GM15510 (cell line): ENCODE measurements around the gene C4BPA.

Experiments used
- POLR2A ChIP-seq: IDR thresholded peaks from 3 replicates; pipeline ENCODE4 v1.6.1; 2011; ENCODE audit warnings: borderline replicate concordance; ENCODE audit not compliant: insufficient read length; ENCODE audit errors: extremely low read depth

The C4BPA gene

DNA sequence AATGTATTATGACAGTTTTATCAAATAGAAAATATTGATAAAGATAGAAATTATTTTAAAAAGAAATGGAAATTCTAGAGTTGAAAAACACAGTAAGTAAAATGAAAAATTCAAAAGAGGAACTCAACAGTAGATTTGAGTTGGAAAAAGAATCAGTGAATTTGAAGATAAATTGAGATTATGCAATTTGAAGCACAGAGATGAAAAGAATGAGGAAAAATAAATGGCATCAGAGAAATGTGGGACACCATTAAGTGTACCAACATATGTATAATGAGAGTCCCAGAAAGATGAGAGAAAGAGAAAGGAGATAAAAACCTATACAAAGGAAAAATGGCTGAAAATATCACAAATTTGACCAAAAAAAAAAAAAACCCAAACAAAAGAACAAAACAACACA lies 25.0 kb downstream of the C4BPA start:
- TF ChIP-seq POLR2A: no peak

DNA sequence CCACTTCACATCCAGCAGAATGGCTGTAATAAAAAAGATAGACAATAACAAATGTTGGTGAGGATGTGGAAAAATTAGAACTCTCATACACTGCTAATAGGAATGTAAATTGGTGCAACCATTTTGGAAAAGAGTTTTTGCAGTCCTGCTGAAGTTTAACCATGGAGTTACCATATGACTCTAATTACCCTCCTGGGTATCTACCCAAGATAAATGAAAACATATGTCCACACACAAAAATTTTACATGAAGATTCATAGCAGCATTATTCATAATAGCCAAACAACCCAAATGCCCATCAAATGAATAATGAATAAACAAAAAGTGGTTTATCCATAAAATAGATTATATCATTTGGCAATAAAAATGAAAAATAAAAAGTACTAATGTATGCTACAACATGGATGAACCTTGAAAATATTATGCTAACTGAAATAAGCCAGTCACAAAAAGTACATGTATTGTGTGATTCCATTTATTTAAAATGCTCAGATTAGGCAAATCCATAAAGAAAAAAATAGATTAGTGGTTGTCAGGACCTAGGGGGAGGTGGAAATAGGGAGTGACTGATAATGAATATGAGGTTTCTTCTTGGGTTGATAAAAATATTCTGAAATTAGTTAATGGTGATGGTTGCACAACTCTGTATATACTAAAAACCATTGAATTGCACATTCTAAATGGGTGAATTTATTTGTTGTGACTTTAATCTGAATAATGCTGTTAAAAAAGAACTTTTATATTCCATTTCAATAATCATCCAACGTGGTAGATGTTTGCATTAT lies 26.4 kb downstream of the C4BPA start:
- no peak for TF ChIP-seq POLR2A

DNA sequence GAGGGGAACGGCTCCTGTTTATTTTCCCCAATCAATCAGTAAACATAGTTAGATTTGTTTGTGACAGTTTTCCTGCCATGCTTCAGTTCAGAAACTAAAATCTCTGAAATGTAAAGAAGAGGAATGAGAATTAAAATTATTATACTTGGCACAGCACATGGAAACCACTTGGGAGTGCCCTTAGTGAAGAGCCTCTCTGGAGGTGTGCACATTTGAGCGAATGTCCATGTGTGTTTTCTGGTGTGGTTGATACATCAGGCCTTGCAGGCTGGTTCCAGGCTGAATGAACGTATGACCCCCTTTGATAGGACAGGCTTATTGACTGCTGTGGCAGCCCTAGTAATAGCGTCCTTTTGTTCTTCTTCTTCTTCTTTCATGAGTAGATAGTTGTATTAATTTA lies 27.1 kb downstream of the C4BPA start:
- no peak for TF ChIP-seq POLR2A

DNA sequence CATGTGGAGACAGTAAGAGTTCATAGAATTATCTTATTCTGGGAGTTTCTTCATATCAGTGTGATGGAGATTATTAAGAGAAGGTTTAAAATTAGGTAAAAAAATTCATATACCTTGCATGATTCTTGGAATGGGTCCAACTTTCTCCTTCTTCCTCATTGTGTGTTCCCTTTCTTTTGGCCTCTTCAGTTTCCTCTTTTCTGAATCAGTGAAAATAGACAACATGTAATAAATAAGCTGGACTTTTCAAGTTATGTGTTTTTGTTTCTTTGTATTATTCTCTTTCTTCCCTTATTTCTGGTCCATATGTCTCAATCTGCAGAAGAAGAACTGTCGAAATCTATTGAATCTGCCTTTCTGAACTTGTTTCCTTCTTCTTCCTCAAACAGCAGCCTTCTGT lies 30.5 kb downstream of the C4BPA start:
- TF ChIP-seq POLR2A: no peak

DNA sequence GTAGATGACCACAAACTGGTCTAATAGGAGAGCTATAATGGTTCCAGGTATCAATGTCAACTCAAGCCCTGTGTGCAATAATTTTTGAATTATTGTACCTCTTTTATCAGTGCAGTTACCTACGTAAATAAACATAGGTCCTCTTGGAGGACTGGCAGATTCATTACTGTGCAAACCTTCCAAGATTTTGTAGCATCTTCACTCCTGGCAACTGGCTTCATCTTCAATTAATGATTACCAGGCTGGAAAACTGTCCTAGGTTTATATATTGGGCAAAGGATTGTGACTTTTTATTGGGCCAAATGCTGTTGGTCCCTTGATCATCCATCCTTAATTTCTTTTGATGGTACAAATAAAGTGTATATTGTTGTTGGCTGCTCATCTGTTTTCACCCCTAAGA lies 35.6 kb downstream of the C4BPA start:
- TF ChIP-seq POLR2A: no peak

DNA sequence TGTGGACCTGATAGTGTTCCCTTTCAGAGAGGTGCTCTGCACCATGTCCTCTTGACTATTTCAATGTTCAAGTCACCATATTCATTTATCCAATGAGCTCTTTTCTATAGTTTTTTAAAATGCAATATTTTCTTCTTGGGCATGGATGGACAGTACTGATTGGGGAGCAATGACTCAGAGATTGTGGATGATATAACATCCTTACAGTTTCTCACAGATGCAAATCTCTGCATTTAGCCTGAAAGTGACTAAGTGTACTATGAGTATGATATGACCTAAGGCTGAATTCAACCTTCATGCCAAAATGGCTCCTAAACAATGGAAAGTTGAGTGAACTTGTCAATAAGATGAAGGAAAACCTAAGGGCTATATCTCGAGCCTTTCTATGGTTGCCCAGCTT lies 36.5 kb downstream of the C4BPA start:
- TF ChIP-seq POLR2A: no peak

DNA sequence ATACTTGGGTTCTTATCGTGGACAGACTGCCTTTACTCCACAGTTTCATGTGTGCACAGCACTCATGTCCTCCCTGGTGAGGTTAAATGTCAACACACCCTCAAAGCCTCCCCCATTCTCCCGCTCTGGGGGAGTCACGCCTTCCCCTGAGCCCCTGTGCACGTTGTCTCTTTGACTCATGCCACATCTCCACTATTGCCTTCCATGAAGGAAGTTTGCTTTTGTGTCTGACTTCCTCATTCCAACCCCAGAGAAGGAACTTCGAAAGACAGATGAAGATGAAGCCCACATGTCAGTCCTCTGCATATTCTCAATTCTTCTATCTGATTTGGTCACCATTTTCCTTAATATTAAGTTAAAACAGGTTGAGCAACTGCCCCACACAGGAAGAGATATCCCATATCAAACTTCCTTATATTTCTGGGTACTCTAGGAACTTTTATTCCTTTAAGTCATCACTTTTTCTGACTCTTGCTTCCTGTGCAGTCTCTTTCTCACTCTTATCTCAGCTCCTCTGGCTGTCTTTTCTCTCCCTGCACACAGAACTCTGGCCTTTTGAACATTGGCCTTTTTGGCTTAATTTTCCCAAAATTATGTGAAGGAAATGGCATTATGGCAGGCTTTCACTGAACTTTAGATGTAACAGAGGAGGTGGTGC lies 41.5 kb downstream of the C4BPA start:
- no peak for TF ChIP-seq POLR2A

DNA sequence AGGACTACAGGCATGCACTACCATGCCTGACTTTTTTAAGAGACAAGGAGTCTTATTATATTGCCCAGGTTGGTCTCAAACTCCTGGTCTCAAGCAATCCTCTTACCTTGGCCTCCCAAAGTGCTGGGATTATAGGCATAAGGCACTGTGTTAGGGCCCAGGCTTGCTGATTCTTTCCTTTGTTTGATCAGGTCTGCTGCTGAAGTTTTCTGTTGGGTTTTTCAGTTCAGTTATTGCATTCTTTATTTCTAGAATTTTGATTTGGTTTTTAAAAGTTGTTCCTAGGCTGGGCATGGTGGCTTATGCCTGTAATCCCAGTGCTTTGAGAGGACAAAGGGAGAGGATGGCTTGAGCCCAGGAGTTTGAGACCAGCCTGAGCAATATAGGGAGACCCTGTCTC lies 47.9 kb downstream of the C4BPA start:
- TF ChIP-seq POLR2A: no peak

DNA sequence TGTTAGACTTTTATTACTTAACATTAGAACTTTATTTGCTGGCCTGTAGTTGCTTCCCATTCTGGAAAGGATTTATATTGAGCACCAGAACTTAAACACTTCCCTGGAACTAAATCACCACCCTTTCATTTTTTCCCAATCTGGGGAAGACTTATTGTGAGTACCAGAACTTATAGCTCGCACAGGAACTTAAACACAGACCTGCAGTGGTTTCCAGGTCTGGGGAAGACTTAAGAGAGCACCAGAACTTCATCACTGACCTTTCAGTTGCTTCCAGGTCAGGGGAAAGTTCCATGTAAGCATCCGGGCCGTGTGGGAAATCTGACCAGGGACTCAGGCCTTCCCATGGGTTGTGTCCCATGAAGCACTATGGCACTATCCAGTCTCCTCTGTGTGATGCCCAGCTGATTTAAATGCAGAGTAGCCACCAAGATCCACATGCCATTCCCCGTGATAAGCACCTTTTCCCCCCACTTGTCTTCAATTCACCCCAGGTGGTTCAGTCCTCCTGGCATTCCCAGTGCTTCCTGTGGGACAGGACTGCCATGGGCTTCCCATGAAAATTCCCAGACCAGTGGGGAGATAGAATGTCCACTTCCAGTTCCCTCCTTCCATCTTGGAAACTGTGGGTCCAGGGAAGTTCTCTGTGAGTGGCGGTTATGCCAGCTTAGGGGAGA lies 48.9 kb downstream of the C4BPA start:
- TF ChIP-seq POLR2A: no peak

DNA sequence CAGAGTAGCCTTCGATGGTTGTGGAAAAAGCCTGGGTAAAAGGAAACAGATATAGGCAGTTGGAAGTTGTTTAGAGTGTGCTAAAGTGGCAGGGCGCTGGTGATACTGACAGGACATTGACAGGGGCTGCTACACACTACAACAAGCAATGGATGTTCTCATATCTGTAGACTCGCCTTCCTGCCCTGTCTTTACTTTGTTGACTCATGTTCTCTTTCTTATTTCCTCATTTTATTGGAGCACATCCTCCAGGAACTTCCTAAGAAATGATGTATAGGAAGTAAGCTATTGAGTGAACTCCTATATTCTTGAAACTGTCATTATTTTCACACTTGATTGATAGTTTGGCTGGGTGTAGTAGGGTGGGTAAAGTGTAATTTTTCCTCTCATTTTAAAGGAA lies 51.0 kb downstream of the C4BPA start:
- TF ChIP-seq POLR2A: no peak

DNA sequence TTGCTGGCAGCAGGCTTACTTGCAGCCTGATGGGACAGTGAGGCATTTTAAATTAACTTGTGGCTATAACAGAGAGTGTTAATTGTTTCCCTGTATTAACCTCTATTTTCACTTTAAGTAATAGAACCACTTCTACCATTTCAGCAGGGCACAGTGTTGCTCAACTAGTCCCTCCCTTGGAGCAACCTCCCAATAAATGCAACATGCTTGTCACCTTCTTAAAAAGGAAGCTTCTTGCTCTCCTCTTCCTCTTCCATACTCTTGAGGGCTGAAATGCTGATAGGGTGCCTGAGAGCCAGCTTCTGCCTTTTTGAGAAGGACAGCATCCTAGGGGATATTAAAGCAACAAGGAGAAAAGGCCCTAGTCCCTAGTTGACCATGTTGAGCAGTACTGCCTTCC lies 52.1 kb downstream of the C4BPA start:
- no peak for TF ChIP-seq POLR2A

DNA sequence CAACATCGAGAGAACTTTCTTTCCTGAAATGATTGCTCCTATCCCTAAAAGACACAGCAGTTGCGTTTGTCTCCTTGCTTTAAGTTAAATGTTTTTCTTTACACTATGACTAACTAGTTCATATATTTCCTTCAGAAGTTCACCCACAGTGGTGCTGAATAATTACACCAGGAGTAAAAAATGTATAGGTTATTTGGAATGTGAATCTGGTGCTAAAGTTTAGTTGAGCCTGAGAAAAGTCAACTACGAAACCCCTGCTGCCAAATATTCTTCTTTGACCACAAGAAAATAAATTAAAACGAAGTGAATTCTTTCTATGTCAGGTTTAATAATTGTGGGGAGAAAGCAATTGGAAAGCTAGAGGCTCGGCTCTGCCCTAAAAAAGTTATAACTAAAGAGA lies 52.8 kb downstream of the C4BPA start:
- no peak for TF ChIP-seq POLR2A

DNA sequence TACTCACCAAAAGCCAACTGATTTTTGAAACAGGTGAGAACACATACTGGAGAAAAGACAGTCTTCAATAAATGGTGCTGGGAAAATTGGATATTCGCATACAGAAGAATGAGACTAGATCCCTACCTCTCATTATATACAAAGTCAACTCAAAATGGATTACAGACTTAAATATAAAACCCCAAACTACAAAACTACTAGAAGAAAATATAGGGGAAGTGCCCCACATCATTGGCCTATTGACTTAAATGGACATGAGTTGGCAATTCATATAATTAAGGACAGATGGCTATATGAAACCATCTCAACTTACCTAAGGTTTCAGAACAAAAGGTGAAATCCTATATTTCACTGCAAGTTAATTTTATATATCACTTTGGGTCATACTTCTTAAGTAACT lies 60.1 kb downstream of the C4BPA start:
- no peak for TF ChIP-seq POLR2A

DNA sequence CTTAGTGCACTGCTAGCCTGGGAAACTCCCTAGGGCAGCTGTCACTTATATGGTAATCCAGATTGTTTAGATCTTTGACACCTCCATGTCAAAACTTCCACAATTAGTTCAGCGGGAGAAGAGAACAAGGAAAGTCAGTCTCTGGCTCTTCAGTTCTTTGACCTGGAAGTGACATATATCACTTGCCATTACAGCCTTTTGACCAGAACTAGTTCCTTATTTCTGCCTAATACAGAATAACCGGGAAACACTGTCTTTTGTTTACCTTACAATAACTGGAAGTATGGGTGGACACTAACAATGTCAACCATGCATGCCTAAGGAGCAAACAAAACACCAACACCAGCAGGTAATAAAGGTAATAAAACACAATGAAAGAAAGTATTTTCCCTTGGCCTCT lies 68.3 kb downstream of the C4BPA start:
- TF ChIP-seq POLR2A: no peak

DNA sequence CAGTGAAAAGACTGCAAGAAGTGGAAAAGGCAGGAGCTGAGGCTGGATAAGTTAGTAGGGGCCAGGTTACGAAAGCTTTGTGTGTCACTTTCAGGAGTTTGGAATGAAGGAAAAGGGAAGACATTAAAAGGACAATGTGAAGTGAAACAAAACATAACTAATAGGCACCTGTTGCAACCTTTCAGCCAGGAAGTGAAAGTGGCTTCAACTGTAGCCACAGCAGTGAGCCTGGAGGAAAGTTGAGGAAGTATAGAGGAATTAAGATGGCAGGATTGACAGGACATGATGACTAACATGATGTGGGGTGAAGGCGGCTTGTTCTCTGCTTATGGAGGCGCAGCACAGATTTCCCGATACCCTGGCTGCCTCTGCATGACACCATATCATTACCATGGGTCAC lies 68.9 kb downstream of the C4BPA start:
- TF ChIP-seq POLR2A: no peak

DNA sequence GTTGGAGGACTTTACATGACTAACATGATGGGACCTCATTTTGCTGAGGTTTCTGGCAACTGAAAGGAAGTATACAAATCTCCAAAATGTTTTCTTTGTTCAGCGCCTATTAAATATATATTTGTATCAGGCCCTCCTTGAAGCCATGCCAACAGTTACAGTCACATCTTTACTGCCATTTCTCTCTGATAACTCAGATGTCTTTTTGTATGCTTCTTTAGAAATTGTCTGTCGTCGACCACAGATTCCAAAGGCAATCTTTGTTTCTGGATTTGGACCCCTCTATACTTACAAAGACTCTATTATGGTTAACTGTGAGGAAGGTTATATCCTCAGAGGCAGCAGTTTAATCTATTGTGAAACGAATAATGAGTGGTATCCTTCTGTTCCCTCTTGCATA lies 69.4 kb downstream of the C4BPA start:
- TF ChIP-seq POLR2A: no peak
